Amniotic stem cell (primary cell): ENCODE data around the gene SLC24A4.
A peak's percentile ranks its signal among the peaks of the same experiment; 100 is the strongest.

Experiments used
- DNase-seq: peaks from one replicate; lab custom pipeline; 2025; lab: John Stamatoyannopoulos, UW

The SLC24A4 gene

DNA sequence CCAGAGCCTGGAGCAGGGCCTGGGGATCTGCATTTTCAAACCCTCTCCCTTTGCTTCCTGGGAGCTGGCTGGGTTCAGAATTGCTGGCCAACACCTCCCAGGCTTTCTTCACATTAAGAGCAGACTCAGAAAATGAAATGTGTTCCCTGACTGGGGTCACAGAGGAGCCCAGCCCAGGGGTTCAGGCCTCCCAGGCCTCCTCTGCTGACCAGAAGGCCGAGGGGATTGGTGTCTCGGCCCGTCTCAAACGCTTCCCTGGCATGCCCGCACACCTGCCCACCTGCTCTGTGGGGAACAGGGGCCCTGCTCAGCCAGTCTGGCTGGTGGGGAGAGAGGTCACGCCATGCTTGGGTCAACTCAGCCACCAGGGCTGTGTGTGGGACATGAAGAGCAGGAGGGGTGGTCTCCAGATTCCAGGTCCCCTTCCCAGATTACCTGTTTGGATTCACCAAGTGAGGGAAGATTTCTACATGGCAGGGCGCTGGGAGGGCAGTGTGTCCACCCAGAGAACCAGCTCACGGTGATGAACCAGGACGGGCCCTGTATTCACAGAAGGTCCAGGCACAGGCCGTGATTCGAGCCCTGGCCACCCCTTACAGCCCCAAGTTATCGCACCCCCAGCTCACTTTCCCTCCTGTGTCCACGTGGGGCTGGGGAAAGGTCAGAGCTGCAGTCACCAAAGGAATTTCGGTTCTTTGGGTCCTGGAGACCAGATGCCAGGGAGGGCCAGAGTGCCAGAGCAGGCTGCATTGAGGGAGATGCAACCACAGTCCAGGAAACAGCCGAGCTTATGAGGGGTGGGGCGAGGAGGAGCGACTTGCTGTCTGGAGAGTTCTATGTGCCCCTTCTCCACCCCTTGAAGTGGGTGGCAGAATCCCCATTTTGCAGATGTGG lies 135.4 kb downstream of the SLC24A4 start:
- DNase-seq = no peak

- no peak for DNase-seq
These were observed 136.3 kb downstream of the SLC24A4 start for GRCh38 chr14:92459030-92459949.

GRCh38 chr14:92459950-92460421 lies 137.0 kb downstream of the SLC24A4 start:
- DNase-seq = no peak

DNA sequence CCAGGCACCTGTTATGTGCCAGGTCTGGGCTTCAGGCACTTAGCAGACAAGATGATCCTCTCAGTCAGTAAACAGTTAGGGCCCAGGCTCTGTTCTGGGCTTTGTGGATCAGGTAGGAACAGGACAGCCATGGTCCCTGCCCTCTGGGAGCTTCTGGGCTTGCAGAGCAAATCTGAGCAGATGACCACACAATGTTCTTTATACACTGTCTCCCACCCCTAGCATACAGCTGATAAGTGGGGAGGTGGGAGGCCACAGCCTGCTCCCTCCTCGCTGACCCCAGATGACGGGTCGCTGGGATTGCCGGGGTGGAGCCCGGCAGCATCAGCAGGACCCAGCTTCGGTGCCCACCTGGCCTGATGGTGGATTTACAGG lies 137.6 kb downstream of the SLC24A4 start:
- no peak for DNase-seq

DNA sequence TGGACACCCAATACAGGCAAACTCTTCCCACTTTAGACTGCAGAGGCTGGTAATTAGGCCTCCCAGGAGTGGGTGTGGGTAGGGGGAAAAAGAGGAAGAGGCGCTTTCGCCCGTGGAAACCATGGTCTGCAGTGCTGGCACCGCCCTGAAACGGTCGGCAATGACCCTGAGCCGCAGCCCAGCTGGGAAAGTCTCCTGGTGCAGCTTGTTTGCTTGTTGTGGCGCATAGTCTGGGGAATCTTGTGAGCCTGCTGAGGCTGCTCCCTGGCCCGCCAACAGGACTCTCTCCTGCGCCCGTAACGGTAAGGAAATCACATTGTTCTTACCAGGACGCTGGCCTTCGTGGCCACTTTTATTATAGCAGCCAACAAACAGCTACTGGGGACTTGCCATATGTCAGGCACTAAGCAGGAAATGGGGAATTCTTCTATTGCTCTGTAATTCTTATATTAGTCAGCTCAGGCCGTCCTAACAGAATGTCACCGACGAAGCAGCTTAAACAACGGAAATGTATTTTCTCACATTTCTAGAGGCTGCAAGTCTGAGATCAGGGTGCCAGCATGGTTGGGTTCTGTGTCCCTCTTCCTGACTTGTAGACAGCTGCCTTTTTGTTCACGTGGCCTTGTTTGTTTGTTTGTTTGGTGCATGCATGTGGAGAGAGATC lies 138.1 kb downstream of the SLC24A4 start:
- no peak for DNase-seq

DNA sequence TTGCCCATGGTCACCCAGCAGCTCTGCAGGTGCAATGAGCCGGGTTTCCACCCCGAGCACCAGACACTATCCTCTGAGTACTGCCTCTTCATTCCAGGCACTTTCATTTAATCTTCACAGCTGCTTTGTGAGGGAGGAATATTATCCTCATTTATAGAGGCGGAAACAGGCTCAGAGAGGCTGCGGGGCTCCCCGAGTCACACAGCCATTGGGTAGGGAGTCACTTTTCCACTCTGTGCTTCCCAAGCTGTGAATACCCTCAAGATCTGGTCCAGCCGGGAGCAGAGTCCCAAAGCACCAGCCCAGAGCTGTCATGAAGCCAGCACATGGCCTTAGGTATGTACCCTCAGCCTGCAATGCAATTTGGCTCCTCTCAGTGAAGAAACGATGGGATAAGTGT lies 138.9 kb downstream of the SLC24A4 start:
- DNase-seq = no peak

GRCh38 chr14:92462568-92462967 lies 139.6 kb downstream of the SLC24A4 start:
- DNase-seq = no peak

GRCh38 chr14:92463141-92463540 lies 140.2 kb downstream of the SLC24A4 start:
- no peak for DNase-seq

DNA sequence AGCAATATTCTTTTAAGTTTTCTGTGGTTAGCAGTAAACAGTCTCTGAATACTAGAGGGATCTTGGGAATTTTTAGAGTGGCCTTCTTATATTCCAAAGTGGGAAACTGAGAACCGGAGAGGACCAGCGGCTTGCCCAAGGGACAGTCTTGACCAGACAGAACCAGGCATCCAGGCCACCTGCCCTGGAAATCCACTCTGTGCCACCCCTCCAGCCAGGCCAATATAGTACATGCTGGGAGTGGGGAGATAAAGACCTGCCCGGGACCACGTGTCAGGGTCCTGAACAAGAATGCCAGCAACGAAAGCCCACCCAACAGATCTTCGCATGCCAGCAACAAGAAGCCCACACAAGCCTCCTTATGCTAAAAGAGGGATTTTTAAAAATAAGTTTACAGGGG lies 141.2 kb downstream of the SLC24A4 start:
- no peak for DNase-seq

DNA sequence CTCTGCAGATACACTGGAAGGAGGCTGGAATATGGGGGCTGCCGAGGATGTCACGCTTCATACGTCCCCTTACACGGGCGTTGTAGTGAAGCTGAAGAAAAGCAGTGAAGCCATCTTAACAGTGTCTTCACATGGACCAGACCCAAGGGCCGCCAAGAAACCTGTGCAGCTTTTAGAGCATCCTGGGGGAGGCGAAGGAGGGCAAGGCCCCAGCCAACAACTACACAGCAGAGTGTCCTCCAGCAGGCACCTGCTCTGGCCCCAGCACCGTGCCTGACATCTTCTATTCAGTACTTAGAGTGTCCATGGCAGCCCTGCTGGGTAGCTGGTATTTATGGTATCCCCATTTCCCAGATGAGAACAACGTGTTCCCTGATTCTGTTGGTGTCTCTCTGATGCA lies 141.8 kb downstream of the SLC24A4 start:
- DNase-seq = no peak

- no peak for DNase-seq
These were observed 142.5 kb downstream of the SLC24A4 start for GRCh38 chr14:92465353-92466055.

- DNase-seq = no peak
These were observed 143.1 kb downstream of the SLC24A4 start for GRCh38 chr14:92466059-92466458.

- DNase-seq = no peak
These were observed 146.6 kb downstream of the SLC24A4 start for GRCh38 chr14:92469515-92469914.

DNA sequence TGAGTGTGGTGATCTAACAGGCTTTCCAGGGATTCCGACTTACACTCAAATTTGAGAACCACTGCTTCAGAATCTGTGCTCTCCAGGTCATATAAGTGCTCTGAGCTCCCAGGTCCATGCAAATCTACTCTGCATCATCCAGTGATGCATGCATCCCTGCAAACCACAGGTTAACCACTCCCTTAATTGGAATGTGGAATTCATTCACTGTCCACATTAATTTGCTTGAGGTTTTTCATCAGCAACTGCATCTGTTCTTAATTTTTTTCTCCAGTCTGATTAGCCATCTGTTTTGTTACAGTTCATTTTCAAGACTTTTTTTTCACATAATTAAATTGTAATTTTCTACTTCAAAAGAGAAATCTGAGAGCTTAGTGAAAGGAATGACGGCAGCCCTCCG lies 147.2 kb downstream of the SLC24A4 start:
- DNase-seq = peak; percentile 33

DNA sequence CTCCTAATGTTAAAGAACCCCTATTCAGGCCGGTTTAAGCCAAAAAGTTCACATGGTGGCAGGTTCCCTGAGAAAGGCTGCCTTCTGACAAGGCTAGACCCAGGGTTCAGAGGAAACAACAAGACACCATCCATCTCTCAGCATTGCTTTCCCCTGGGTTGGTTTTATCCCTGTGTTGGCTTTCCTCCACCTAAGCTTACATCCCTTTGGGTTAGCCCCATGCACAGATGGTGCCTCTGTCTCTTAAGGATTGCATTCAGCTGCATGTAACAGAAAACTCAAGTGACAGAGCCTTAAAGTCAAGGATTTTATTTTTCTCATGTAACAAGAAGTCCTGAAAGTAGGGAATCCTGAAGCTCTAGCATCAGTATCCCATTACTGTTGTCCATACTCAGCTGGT lies 147.8 kb downstream of the SLC24A4 start:
- no peak for DNase-seq

GRCh38 chr14:92471919-92472318 lies 149.0 kb downstream of the SLC24A4 start:
- peak; percentile 33 for DNase-seq

GRCh38 chr14:92472860-92473259 lies 149.9 kb downstream of the SLC24A4 start:
- DNase-seq = no peak

- no peak for DNase-seq
These were observed 150.4 kb downstream of the SLC24A4 start for GRCh38 chr14:92473261-92473968.

DNA sequence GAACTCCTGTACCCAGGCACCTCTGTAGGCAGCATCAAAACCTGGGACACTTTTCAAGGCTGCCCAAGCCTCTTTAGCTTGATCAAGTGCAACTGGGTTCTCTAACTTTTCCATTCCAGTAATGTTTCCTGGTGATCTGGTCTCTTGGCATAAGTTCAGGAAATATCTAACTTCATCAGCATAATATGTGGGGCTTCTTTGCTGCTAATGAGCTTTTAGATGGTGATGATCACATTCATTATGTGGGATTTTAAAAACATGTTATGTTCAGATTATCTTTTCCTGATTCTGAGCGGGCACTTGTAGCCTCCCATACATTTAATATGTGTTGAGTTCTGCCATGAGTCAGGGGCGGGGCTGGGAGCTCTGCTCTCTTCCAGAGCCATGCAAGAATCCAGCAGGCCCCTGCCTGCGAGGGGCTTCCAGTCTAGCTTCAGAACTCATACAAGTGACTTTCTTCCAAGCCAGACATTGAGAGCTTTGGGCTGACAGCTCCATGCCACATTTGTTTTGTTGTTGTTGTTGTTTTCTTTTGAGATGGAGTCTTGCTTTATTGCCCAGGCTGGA lies 151.1 kb downstream of the SLC24A4 start:
- DNase-seq = no peak

DNA sequence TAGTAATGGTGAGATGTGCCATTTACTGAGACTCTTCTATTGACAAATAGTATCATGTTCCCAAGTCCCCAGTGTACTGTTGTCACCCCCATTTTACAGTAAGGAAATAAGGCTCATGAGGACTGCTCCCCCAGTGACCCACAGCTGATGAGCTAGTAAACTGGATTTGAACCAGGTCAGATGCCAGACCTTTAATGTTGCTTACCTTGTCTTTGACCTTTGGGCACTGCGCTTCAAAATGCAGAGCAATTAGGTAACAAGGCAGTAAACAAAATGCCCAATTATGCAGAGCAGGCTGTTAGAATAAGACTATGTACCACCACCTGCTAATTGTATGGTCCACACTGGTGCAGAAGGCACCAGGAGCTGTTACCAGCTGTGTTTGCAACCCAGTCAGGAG lies 152.1 kb downstream of the SLC24A4 start:
- no peak for DNase-seq
